Coronary artery (tissue), 2 donors: ENCODE measurements around the gene CELA2A.

Source experiments
- DNase-seq: peaks from one replicate; pipeline ENCODE4 v3.0.0-alpha.2; 2017; ENCODE audit warnings: low spot score
- H3K27ac ChIP-seq, 2 donors: fragments of 200-600 bp; sonication (generic); one replicate each; pipeline ENCODE4 v1.5.1; 2016 to 2019
- H3K4me3 ChIP-seq: fragments of 200-600 bp; sonication (generic); 2 replicates; pipeline ENCODE4 v1.5.1; 2016; ENCODE audit warnings: mild to moderate bottlenecking, moderate library complexity
- CTCF ChIP-seq: fragments of 200-600 bp; sonication (generic); IDR thresholded peaks from one replicate; pipeline ENCODE4 v1.5.1; 2019; ENCODE audit warnings: antibody characterized with exemption

Gene CELA2A

DNA sequence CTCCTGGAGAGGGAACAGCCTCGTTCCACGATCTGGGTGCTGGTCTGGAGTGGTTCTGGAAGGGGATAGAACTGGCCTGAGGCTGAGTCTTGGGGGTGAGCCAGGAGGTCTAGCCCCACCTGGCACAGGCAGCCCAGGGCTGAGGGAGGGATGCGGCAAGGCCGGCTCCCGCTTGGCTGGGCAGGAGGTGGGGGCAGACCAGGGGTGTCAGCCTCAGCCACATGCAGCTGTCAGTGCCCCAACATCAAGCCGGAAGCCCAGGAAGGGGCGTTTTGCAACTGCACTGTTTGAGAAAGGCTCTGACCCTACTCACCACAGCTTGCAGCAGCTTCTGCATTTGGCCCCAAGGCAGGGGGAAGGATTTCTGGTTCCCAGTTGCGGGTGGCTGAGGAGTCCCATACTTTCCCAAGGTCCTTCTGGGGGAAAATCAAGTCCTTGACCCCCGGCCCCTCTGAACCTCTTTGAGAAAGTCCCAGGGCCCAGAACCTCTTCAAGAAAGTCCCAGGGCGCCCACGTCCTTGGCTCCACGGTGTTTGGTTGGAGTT is 44.9 kb upstream of the CELA2A start:
- no peak for TF ChIP-seq CTCF
- Histone ChIP-seq H3K27ac (peak overlapping the region in 1 of 2 donors; percentile 68), H3K4me3 (peak overlapping the region; percentile 87)
- DNase-seq: no peak

DNA sequence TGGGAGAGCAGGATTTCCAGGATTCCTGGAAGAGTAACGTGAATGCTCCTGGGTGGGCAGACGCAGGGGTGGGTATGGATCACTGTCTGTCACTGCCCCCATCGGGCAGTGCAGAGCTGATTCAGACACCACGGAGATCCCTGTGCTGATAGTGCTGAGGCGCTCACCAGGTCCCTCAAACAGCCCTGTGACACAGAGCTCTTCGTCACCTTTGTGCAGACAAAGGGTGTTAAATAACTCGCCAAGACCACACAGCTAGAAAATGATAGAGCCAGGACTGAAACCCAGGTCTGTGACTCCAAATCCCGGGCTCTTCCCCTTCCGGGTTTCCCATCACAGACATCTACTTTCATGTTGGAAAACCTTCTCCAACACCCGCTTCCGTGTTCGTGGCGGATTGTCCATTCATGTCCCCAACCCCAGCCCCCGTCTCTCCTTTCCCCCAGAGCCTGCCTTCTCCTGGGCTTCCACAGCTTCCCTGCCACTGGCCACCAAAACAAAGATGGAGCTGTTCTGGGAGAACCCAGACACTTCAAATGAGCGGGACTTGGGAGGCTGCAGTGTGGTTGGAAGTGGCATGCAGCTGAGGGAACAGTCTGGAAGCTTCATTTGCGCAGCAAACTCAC is 44.2 kb upstream of the CELA2A start:
- Histone ChIP-seq H3K27ac (peak overlapping the region in 1 of 2 donors; percentile 13), H3K4me3 (peak overlapping the region; percentile 87)
- DNase-seq: no peak
- no peak for TF ChIP-seq CTCF

DNA sequence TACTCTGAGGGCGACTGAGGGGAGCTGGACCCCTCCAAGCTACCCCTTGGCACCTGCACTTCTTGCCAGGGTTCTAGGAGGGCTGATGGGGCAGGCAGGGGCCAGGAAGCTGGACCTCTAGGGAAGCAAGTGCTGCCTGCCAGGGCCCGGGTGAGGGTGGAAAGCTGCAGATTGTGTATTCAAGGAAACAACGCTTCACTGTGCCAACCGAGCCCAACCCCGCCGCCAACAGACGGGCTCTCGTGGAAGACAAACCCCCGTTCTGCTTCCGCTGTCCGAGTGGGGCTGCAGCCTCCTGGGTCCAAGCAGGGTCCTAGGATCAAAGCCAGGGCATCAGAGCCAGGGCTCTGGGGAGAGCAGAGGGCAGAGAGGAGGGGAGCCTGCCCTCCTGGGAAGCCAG is 43.7 kb upstream of the CELA2A start:
- no peak for DNase-seq
- Histone ChIP-seq H3K27ac (peak overlapping the region in 1 of 2 donors; percentile 13), H3K4me3 (peak overlapping the region; percentile 87)
- TF ChIP-seq CTCF: no peak

DNA sequence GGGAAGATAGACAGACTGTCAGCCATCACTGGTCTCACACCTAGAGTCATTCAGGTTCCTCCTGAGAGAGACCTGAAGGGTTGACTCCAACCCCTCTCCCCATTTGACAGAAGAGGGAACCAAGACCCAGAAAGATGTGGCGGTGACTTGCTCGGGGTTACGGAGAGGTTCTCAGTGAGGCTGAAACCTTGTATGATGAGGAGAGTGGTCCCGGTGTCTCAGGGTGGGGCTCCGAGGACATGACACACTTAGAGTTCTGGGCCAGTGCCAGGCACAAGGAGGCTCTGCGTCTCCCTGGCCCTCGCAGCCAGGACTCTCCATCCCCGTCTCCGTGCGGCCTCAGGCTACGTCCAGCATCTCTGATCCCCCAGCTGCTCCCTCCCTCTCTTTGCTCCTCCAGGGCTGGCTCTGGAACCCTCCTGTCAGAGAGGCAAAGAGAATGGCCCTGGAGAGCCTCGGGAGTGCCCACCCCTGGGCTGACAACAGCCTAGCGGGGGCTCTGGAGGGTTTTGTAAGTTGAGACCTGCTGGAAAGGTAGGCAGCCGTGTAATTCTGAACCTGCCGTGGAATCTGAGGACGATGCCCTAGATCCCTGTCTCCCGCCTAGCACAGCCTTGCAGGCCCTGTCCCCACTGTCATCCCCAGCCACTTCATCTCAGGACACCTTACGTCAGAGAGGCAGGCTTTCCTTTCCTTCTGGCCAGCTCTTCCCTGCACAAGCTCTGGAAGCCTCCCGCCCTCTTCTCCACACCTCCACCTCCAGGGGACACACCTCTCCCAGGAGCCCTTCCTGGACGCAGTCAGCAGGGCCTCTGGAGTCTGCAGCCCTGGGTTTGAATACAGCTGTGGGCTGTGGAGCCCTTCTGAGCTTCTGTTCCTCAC is 42.7 kb upstream of the CELA2A start:
- no peak overlapping the region for H3K4me3 ChIP-seq
- peak overlapping the region in 1 of 2 donors; percentile 13 for H3K27ac ChIP-seq
- no peak for DNase-seq
- no peak for TF ChIP-seq CTCF

DNA sequence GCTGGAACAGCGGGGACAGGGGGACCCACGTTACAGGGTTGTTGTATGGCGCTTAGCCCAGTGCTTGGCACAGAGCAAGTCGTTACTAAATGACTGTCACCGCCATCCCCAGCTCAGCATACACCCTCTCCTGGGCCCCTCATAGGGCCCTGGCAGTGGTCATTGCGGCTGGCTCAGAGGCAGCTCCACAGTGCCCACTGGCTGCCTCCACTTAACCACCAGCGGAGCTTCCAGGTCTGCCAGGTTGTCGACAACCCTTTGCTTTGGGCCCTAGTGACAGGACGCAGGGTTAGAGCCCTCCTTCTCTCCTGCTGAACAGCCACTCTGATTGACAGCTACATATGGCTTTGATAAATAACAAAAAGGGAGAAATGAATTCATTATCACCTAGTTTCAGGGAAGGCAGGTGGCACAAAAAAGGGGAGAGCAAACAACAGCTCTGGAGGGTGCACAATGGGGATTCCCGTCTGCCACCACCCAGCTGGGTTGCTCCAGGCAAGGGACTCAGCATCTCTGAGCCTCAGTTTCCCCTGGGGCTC is 42.0 kb upstream of the CELA2A start:
- no peak for DNase-seq
- Histone ChIP-seq H3K27ac (no peak overlapping the region), H3K4me3 (no peak overlapping the region)
- no peak for TF ChIP-seq CTCF

DNA sequence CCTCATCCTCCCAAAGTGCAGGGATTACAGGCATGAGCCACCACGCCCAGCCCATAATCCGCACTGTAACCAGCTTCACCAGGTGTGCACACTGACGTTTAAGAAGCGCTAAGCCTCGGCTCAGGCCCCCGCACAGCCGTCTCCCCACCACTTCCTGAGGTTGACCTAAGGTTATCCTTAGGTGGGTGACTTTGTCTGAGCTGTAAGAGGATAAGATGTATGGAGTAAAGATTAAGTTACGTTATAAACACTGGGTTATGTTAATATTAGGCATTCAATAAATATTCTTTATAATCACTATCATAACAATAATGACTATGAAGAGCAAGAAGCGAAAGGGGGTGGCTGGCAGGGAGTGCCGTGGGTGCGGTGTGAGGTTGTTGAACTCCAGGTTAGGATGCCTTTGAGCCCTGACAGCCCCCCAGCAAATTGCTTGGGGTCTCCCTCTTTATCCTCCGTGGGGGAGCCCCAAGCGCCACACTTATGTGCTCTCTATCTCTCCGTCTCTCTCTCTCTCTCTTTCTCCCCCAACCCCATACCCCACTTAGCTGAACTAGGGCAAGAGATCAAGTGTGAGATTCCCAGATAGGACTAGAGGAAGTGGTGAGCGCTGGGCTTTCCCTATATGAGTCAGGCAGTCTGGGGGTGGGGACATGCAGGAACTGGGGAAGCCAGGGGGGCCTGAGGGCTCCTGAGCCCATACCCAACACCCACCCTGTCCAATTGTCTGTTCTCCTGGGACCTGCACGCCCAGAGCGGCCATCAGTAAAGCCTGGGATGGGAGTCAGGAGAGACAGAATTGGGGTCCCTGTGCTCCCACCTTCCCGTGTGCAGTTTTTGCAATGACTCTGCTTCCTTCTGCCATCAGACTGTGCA is 39.2 kb upstream of the CELA2A start:
- H3K4me3 ChIP-seq: no peak overlapping the region
- peak overlapping the region in 1 of 2 donors; percentile 15 for H3K27ac ChIP-seq
- no peak for TF ChIP-seq CTCF
- no peak for DNase-seq
